Activated naive CD4-positive, alpha-beta T cell (primary cell): ENCODE measurements around the gene PLEKHS1.
"Not testable (repeated sequence)": the region's sequence is repeated elsewhere in the genome, so short reads cannot be mapped to it uniquely, and the experiment has no call there.

Experiments used
- DNase-seq, 4 experiments: peaks; one replicate each; lab custom pipeline; 2025; lab: John Stamatoyannopoulos, UW

Gene PLEKHS1

GRCh38 chr10:113791691-113792090 is 40.2 kb downstream of the PLEKHS1 start:
- no peak for DNase-seq

GRCh38 chr10:113801569-113801968 is 50.1 kb downstream of the PLEKHS1 start:
- DNase-seq = no peak

GRCh38 chr10:113802997-113803396 is 51.5 kb downstream of the PLEKHS1 start:
- no peak for DNase-seq

GRCh38 chr10:113806503-113806902 is 55.0 kb downstream of the PLEKHS1 start:
- no peak for DNase-seq

- no peak for DNase-seq
Measured at GRCh38 chr10:113808168-113808567, 56.7 kb downstream of the PLEKHS1 start.

- DNase-seq = not testable (repeated sequence)
Measured at GRCh38 chr10:113814700-113815099, 63.2 kb downstream of the PLEKHS1 start.

- no peak for DNase-seq
Measured at GRCh38 chr10:113819989-113820388, 68.5 kb downstream of the PLEKHS1 start.

- no peak for DNase-seq
Measured at GRCh38 chr10:113820507-113820906, 69.0 kb downstream of the PLEKHS1 start.

- DNase-seq = not testable (repeated sequence)
Measured at GRCh38 chr10:113821306-113821705, 69.8 kb downstream of the PLEKHS1 start.

GRCh38 chr10:113822174-113822573 is 70.7 kb downstream of the PLEKHS1 start:
- DNase-seq = no peak

GRCh38 chr10:113823389-113823788 is 71.9 kb downstream of the PLEKHS1 start:
- no peak for DNase-seq

- no peak for DNase-seq
Measured at GRCh38 chr10:113825791-113826190, 74.3 kb downstream of the PLEKHS1 start.

- DNase-seq = not testable (repeated sequence)
Measured at GRCh38 chr10:113828567-113828966, 77.1 kb downstream of the PLEKHS1 start.
